ENCODE measurements around the gene CDKN2D. TPM values are rescaled to one million over a fixed set of nuclear protein-coding genes. Genes with fewer than 3 reads are reported as not detected.

The CDKN2D gene
- total RNA-seq, 2 experiments from 2014 or later, result 83.3 to 84.0 TPM

GRCh38 chr19:10593820-10594637 lies 25.2 kb upstream of the CDKN2D start:
- no peak for DNase-seq
- H3K27ac ChIP-seq (ENCODE audit: low read depth in 1 of 2, low read length in 2 of 2), result no peak overlapping the region
- H3K27ac Mint-ChIP-seq, result no peak overlapping the region
- H3K27me3 Mint-ChIP-seq, result no peaks in the 10 kb centered on the region
- no peak for TF ChIP-seq CTCF (IDR thresholded peaks at IDR 0.05)
- H3K9me3 Mint-ChIP-seq, result no peaks in the 10 kb centered on the region
- no peak for ATAC-seq (ENCODE audit: poor library complexity)
- H3K4me1 ChIP-seq (ENCODE audit: insufficient read depth, low read length), result peaks cover 26% of the 10 kb centered on the region
- H3K4me3 Mint-ChIP-seq, result peak overlapping the region; percentile 27
- H3K4me1 Mint-ChIP-seq (ENCODE audit: low read depth), result peaks cover 19% of the 10 kb centered on the region
- H3K4me3 ChIP-seq (ENCODE audit: low read length), result no peak overlapping the region
- intact Hi-C loops (cut with DNase I, micrococcal nuclease), result no loop called here
- no peaks in the 10 kb centered on the region for H3K36me3 Mint-ChIP-seq (ENCODE audit: low read depth)
- POLR2A ChIA-PET, result interaction anchor here (1.0 kb wide), 1 partner anchor 9 kb away, joined by 4 read pairs; no protein-coding TSS in a partner anchor
- H3K27me3 ChIP-seq (ENCODE audit: control insufficient read depth in 1 of 2, insufficient read depth in 2 of 2, low read length in 2 of 2), result no peaks in the 10 kb centered on the region
- CTCF ChIA-PET, result no interaction called here
- H3K9me3 ChIP-seq (ENCODE audit: control insufficient read depth in 1 of 2, insufficient read depth in 1 of 2, low read length in 2 of 2), result no peaks in the 10 kb centered on the region
- no peaks in the 10 kb centered on the region for H3K36me3 ChIP-seq (ENCODE audit: insufficient read depth, low read length)

- peaks cover 26% of the 10 kb centered on the region for H3K4me1 ChIP-seq (ENCODE audit: insufficient read depth, low read length)
- H3K27ac Mint-ChIP-seq, result no peak overlapping the region
- H3K27me3 Mint-ChIP-seq, result no peaks in the 10 kb centered on the region
Measured at GRCh38 chr19:10593148-10593547, 24.4 kb upstream of the CDKN2D start.

GRCh38 chr19:10587839-10588150 lies 19.0 kb upstream of the CDKN2D start:
- H3K4me1 Mint-ChIP-seq (ENCODE audit: low read depth), result peaks cover 25% of the 10 kb centered on the region
- no peaks in the 10 kb centered on the region for H3K9me3 Mint-ChIP-seq
- Histone ChIP-seq H3K27me3 (ENCODE audit: control insufficient read depth in 1 of 2, insufficient read depth in 2 of 2, low read length in 2 of 2) (no peaks in the 10 kb centered on the region), H3K4me3 (ENCODE audit: low read length) (no peak overlapping the region), H3K27ac (ENCODE audit: low read depth in 1 of 2, low read length in 2 of 2) (no peak overlapping the region), H3K9me3 (ENCODE audit: control insufficient read depth in 1 of 2, insufficient read depth in 1 of 2, low read length in 2 of 2) (no peaks in the 10 kb centered on the region), H3K36me3 (ENCODE audit: insufficient read depth, low read length) (no peaks in the 10 kb centered on the region), H3K4me1 (ENCODE audit: insufficient read depth, low read length) (peaks cover 10% of the 10 kb centered on the region)
- no peaks in the 10 kb centered on the region for H3K36me3 Mint-ChIP-seq (ENCODE audit: low read depth)
- intact Hi-C loops (cut with DNase I, micrococcal nuclease), result no loop called here
- H3K27me3 Mint-ChIP-seq, result no peaks in the 10 kb centered on the region
- ATAC-seq (ENCODE audit: poor library complexity) (no peak), DNase-seq (no peak)
- no peak for TF ChIP-seq CTCF (IDR thresholded peaks at IDR 0.05)
- CTCF ChIA-PET, result no interaction called here
- POLR2A ChIA-PET, result no interaction called here
- no peak overlapping the region for H3K4me3 Mint-ChIP-seq
- no peak overlapping the region for H3K27ac Mint-ChIP-seq

More at GRCh38 chr19:10593148-10593547, 24.4 kb upstream of the CDKN2D start:
- ATAC-seq (ENCODE audit: poor library complexity) (no peak), DNase-seq (no peak)
- Mint-ChIP-seq H3K4me3 (no peak overlapping the region), H3K36me3 (ENCODE audit: low read depth) (no peaks in the 10 kb centered on the region), H3K4me1 (ENCODE audit: low read depth) (peaks cover 18% of the 10 kb centered on the region), H3K9me3 (no peaks in the 10 kb centered on the region)
- Histone ChIP-seq H3K4me3 (ENCODE audit: low read length) (no peak overlapping the region), H3K27ac (ENCODE audit: low read depth in 1 of 2, low read length in 2 of 2) (no peak overlapping the region), H3K36me3 (ENCODE audit: insufficient read depth, low read length) (no peaks in the 10 kb centered on the region), H3K27me3 (ENCODE audit: control insufficient read depth in 1 of 2, insufficient read depth in 2 of 2, low read length in 2 of 2) (no peaks in the 10 kb centered on the region), H3K9me3 (ENCODE audit: control insufficient read depth in 1 of 2, insufficient read depth in 1 of 2, low read length in 2 of 2) (no peaks in the 10 kb centered on the region)
- no peak for TF ChIP-seq CTCF (IDR thresholded peaks at IDR 0.05)
- ChIA-PET POLR2A (interaction anchor here (1.3 kb wide), 1 partner anchor 11 kb away, joined by 3 read pairs; no protein-coding TSS in a partner anchor), CTCF (no interaction called here)
- intact Hi-C loops (cut with DNase I, micrococcal nuclease), result no loop called here
